ENCODE data around the gene PNPO.
"Not testable (repeated sequence)": the region's sequence is repeated elsewhere in the genome, so short reads cannot be mapped to it uniquely, and the experiment has no call there.

Gene PNPO

DNA sequence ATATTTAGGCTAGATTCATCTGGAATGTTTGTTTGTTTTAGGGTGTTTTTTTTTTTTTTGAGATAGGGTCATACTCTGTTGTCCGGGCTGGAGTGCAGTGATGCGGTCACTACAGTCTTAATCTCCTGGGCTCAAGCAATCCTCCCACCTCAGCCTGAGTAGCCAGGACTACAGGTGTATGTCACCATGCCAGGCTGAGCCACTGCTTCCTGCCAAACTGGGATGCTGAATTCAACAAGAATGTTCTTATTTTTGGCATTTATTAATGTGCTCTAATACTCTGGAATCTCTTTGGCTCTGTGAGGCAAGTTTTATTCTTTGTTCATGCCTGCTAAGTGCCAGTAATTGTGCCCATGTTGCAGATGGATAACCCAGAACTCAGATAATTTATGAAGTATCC lies 23.8 kb upstream of the PNPO start:
- in situ Hi-C loops (cut with MboI; ENCODE audit: low sequenced_read_pairs), result no loop called here

DNA sequence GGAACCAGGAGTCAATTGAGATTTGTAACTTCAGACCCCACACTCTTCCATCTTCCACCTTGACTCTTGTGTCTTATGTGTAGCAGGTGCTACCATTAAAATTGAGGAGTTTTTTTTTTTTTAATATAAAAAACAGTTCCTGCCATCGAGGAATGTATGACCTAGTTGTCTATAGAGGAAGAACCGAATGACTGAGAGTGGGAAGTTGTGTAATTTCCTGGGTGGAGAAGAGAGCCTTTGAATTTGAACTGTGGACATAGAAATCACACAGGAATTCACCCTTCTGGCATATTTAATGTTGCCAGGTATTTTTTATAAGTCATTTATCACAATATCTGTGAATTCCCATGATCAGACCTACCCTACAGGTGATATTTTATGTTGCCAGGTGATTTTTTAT lies 23.4 kb upstream of the PNPO start:
- in situ Hi-C loops (cut with MboI; ENCODE audit: low sequenced_read_pairs), result no loop called here

DNA sequence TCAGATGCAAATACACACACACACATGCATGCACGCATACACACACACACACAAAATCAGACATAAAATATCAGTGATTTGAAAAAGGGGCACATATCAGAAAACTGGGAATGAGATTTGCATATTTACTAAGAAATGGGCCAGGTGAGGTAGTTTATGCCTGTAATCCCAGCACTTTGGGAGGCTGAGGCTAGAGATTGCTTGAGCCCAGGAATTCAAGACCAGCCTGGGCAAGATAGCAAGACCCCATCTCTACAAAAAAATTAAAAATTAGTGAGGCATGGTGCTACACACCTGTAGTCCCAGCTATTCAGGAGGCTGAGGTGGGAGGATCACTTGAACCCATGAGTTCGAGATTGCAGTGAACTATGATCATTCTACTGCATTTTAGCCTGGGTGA lies 22.4 kb upstream of the PNPO start:
- in situ Hi-C loops (cut with MboI; ENCODE audit: low sequenced_read_pairs), result no loop called here

DNA sequence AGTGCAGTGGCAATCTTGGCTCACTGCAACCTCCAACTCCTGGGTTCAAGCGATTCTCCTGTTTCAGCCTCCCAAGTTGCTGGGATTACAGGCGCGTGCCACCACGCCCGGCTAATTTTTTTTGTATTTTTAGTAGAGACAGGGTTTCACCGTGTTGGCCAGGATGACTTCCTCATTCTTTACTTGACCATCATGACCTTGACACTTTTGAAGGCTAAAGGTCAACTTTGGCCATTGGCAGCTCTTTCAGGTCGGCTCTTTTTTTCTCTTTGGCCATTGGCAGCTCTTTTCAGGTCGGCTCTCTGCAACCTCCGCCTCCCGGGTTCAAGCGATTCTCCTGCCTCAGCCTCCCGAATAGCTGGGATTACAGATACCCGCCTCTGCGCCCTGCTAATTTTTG lies 21.5 kb upstream of the PNPO start:
- in situ Hi-C loops (cut with MboI; ENCODE audit: low sequenced_read_pairs), result not testable (repeated sequence)

DNA sequence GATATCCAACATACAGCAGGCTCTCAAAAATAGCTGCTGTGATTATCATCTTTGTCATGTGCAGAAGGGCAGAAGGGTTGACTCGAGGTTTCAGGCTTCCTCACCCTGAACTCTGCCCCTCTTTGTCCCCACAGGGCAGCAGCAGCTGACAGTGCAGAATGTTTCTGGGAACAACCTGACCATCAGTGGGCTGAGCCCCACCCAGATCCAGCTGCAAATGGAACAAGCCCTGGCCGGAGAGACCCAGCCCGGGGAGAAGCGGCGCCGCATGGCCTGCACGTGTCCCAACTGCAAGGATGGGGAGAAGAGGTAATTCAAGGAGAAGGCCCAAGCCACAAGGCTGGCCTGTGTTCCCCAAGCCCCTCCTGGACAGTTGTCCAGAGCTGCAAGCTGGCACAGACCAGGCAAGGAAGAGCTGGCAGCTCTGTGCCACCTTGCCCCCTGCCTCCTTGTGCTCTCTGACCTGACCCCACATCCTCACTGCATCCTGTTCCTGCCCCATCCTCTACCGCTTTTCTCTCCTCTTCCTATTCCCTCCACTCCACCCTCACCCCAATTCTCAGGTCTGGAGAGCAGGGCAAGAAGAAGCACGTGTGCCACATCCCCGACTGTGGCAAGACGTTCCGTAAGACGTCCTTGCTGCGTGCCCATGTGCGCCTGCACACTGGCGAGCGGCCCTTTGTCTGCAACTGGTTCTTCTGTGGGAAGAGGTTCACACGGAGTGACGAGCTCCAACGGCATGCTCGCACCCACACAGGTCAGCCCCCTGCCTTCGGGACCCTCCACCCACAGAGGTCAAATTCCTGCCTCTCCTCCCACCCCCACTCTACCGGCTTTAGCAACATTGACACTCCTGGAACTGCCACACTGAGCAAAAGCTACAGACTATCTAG lies 16.3 kb upstream of the PNPO start:
- in situ Hi-C loops (cut with MboI; ENCODE audit: low sequenced_read_pairs), result no loop called here

DNA sequence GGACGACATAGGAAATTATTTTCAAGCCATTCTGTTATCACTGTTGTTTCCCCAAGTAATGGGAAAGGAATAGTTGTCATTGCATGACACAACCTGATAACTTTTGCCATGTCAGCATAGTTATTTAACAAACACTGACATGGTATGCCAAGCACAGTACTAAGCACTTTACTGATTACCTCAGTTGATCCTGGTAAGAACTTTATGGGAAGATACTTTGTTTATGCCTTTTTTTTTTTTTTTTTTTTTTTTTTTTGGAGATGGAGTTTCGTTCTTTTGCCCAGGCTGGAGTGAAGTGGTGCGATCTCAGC lies 15.7 kb upstream of the PNPO start:
- in situ Hi-C loops (cut with MboI; ENCODE audit: low sequenced_read_pairs), result no loop called here

- in situ Hi-C loops (cut with MboI; ENCODE audit: low sequenced_read_pairs), result no loop called here
Observed at GRCh38 chr17:47927821-47928400, 13.5 kb upstream of the PNPO start.

DNA sequence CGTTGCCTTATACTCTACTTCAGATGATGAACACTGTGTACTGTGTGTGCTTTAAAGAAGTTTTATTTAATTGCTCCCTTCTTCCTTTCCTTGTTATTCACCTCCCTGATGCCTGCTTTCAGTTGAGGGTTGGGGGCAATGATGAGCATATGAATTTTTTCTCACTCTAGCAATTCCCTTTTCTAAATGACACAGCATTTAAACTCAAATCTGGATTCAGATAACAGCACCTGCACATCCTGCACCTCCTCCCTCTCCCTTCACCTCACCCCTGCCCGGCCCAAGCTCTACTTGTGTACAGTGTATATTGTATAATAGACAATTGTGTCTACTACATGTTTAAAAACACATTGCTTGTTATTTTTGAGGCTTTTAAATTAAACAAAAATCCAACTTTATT lies 13.0 kb upstream of the PNPO start:
- in situ Hi-C loops (cut with MboI; ENCODE audit: low sequenced_read_pairs), result no loop called here

- in situ Hi-C loops (cut with MboI; ENCODE audit: low sequenced_read_pairs), result no loop called here
Observed at GRCh38 chr17:47929218-47930000, 12.0 kb upstream of the PNPO start.

GRCh38 chr17:47931848-47932247 lies 9.5 kb upstream of the PNPO start:
- in situ Hi-C loops (cut with MboI; ENCODE audit: low sequenced_read_pairs), result no loop called here

DNA sequence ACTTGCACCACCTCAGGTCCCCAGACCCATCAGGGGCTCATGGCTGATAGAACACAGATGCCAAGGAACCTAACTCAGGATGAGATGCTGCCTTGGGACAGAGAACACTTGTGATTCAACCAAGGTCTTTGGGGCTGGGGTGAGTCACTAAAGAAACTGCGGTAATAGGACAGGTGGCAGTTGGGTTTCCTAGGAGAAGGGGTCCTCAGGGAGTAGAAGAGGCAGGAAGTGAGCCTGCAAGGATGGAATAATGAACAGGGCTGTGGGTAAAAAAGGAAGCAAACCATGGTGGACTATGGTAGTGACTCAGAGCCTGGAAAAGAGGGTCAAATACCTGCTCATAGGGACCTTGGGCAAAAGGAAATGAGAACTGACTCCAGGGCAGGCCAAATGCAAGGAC lies 6.5 kb upstream of the PNPO start:
- in situ Hi-C loops (cut with MboI; ENCODE audit: low sequenced_read_pairs), result no loop called here

DNA sequence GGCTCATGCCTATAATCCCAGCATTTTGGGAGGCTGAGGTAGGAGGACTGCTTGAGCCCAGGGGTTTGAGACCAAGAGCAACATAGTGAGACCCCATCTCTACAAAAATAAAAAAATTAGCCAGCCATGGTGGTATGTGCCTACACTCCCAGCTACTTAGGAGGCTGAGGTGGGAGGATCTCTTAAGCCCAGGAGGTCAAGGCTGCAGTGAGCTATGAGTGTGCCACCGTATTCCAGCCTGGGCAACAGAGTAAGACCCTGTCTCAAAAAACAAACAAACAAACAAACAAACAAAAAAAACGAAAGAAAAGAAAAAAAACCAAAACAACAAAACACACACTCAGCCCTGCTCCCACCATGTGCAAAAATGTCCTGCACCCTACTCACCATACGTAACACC lies 5.9 kb upstream of the PNPO start:
- in situ Hi-C loops (cut with MboI; ENCODE audit: low sequenced_read_pairs), result not testable (repeated sequence)

DNA sequence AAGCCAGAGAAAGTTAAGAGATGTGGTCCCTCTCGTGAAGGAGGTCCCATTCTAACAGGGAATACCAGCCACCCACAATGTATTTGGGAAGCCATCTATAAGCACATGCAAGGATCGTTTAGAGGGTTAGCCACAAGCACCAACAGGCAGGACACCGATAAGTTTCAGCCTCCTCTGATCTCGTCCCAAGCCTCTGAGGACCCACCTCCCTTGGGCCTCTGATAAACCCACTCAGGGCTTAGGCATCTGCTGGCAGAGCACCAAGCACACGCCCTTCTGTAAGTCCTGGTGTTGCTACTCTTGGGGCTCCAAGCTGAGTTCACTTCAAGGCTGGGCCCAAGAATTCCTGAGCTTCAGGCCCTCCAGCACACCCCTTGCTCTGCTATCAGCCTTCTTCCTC lies 5.4 kb upstream of the PNPO start:
- in situ Hi-C loops (cut with MboI; ENCODE audit: low sequenced_read_pairs), result no loop called here

GRCh38 chr17:47937941-47938340 lies 3.4 kb upstream of the PNPO start:
- in situ Hi-C loops (cut with MboI; ENCODE audit: low sequenced_read_pairs), result no loop called here

DNA sequence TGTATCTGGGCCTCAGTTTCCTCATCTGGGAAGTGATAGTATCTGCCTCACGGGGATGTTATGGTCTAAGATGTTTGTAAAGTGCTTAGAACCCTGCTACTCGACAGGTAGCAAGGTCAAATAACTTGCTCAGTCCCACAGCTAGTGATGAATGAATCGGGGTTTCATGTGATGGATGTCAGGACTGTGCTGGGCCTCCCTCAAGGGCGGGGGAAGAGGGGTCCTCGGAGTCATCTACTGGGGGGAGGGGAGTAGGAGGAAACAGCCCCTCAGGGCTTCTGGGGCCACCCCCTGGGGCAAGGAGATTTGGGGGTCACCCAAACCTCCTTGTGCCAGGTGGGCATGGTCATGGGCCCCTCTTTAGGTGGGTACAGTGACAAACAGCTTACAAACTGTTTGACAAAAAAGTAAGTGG lies 732 bp downstream of the PNPO start:
- in situ Hi-C loops (cut with MboI; ENCODE audit: low sequenced_read_pairs), result no loop called here

DNA sequence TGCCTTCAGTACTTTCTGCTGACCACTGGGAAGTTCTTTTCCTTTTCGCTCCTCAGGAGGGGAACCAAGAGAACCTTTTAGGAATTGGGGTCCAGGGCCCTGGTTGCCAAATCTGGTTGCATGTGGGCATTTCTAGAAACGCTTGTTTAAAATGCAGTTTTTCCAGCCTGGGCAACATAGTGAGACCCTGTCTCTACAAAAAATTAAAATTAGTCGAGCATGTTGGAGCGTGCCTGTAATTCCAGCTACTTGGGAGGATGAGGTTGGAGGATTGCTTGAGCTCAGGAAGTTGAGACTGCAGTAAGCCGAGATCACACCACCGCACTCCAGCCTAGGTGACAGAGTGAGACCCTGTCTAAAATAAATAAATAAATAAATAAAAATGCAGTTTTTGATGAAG lies 1.2 kb downstream of the PNPO start:
- in situ Hi-C loops (cut with MboI; ENCODE audit: low sequenced_read_pairs), result no loop called here

DNA sequence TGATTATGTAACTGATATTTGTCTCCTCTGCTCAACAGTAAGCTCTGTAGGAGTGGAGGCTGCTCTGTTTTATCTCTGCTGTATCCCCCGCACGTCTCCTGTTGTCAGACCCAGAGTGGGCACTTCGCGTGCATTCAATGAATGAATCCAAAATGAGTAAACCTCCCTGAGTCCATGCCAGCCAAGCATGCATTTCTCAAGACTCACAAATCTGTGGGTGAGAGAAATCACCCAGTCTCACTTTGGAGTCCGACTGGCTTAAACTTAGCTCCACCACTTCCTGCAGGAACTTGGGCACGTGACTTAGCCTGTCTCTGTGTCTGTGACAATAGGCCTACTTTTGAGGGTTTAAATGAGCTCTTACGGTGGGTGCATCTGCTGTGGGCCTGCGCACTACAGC lies 3.7 kb downstream of the PNPO start:
- in situ Hi-C loops (cut with MboI; ENCODE audit: low sequenced_read_pairs), result no loop called here

- in situ Hi-C loops (cut with MboI; ENCODE audit: low sequenced_read_pairs), result no loop called here
Observed at GRCh38 chr17:47945529-47946508, 4.4 kb downstream of the PNPO start.

GRCh38 chr17:47946516-47946915 lies 5.1 kb downstream of the PNPO start:
- in situ Hi-C loops (cut with MboI; ENCODE audit: low sequenced_read_pairs), result no loop called here

DNA sequence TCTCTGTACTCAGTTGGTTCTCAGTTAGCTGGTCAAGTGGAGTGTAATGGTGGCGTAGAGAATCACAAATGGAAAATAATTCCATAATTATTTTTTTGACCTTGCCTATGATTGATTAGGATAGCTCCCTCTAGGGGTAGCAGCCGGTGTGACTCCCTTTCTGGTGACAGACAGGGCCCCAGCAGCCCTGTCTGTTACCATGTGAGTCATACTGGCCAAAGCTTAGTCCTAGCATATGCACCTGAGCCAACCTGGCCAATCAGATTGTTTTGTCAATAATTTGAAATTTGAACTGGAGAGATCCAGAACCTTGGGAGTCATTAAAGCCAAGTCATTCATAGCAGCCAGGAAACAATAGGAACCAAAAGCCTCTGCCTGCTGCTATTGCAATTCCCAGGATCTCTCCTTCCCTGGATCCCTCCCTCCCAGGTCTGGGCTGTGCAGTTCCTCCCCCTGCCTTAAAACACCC lies 5.6 kb downstream of the PNPO start:
- in situ Hi-C loops (cut with MboI; ENCODE audit: low sequenced_read_pairs), result no loop called here

GRCh38 chr17:47948706-47949196 lies 7.4 kb downstream of the PNPO start:
- in situ Hi-C loops (cut with MboI; ENCODE audit: low sequenced_read_pairs), result no loop called here
